Epidermal melanocyte (primary cell): Measurements from ENCODE around the gene OR2AT4.

Experiments
- DNase-seq: peaks from one replicate; pipeline ENCODE4 v3.0.0; 2011; ENCODE audit warnings: low spot score; ENCODE audit not compliant: insufficient read length

Gene OR2AT4

GRCh38 chr11:75031771-75032549 lies 64.7 kb downstream of the OR2AT4 start:
- peak; percentile 43 for DNase-seq
